Peyer's patch (tissue), 4 donors: ENCODE results near the gene TNS3. TPM values are rescaled to one million over a fixed set of nuclear protein-coding genes. Genes with fewer than 3 reads are reported as not detected.

Experiments
- DNase-seq, 3 donors: peaks; one replicate each; pipeline ENCODE4 v3.0.0-alpha.2; 2017 to 2019
- H3K27ac ChIP-seq, 4 donors: fragments of 200-600 bp; sonication (generic); one replicate each; pipeline ENCODE4 v1.5.1; 2016 to 2019
- H3K27me3 ChIP-seq, 2 donors: fragments of 200-600 bp; sonication (generic); one replicate each; pipeline ENCODE4 v1.5.1; 2019
- H3K36me3 ChIP-seq, 3 donors: fragments of 200-600 bp; sonication (generic); one replicate each; pipeline ENCODE4 v1.5.1; 2016 to 2019
- H3K4me1 ChIP-seq, 4 donors: fragments of 200-600 bp; sonication (generic); one replicate each; pipeline ENCODE4 v1.5.1; 2016 to 2019
- H3K4me3 ChIP-seq, 4 donors: fragments of 200-600 bp; sonication (generic); 1 replicate in 3 of 4; 2 replicates in 1 of 4; pipeline ENCODE4 v1.5.1; 2016 to 2019; ENCODE audit warnings: mild to moderate bottlenecking in 1 of 4
- H3K9me3 ChIP-seq, 4 donors: fragments of 200-600 bp; sonication (generic); one replicate each; pipeline ENCODE4 v1.5.1; 2016 to 2019; ENCODE audit warnings: mild to moderate bottlenecking in 1 of 4
- CTCF ChIP-seq, 6 experiments: fragments of 450-650 bp in 4 of 6; fragments of 200-600 bp in 2 of 6; sonication (generic) in 1 of 6; IDR thresholded peaks; one replicate each; pipeline ENCODE4 v1.5.1; 2017 to 2019; ENCODE audit warnings: antibody characterized with exemption in 6 of 6, mild to moderate bottlenecking in 3 of 6, moderate library complexity in 1 of 6
- POLR2A ChIP-seq, 2 donors: fragments of 450-650 bp; IDR thresholded peaks; one replicate each; pipeline ENCODE4 v1.5.1; 2017; ENCODE audit warnings: antibody characterized with exemption in 2 of 2, mild to moderate bottlenecking in 2 of 2, moderate library complexity in 2 of 2
- total RNA-seq, 4 donors: library from RNA; depleted of rRNA; stranded (reverse); fragments of >200 nt; gene quantifications; one replicate each; pipeline ENCODE4 v1.1.0, GENCODE V29; 2016

Gene TNS3
- total RNA-seq, 4 donors from 2014 or later = 79.5 to 157 (median 112) TPM

- Histone ChIP-seq H3K4me3 (peak overlapping the region in 1 of 4 donors; percentile 48), H3K27ac (peak overlapping the region in 3 of 4 donors; percentile 76 to 90 (median 83)), H3K9me3 (no peaks in the 10 kb centered on the region), H3K36me3 (no peaks in the 10 kb centered on the region), H3K4me1 (peaks cover 0 to 45% (median 2%) of the 10 kb centered on the region in 4 donors), H3K27me3 (no peaks in the 10 kb centered on the region)
- DNase-seq = no peak
- TF ChIP-seq POLR2A (IDR thresholded peaks at IDR 0.05) (no peak), CTCF (IDR thresholded peaks at IDR 0.05) (no peak)
Measured at GRCh38 chr7:47381134-47381495, 200.8 kb downstream of the TNS3 start.

GRCh38 chr7:47380325-47381133 is 201.4 kb downstream of the TNS3 start:
- Histone ChIP-seq H3K4me1 (peaks cover 0 to 43% (median 2%) of the 10 kb centered on the region in 4 donors), H3K4me3 (peak overlapping the region in 3 of 4 donors; percentile 13 to 49 (median 48)), H3K27ac (peak overlapping the region in 3 of 4 donors; percentile 76 to 90 (median 83)), H3K9me3 (no peaks in the 10 kb centered on the region), H3K27me3 (no peaks in the 10 kb centered on the region), H3K36me3 (no peaks in the 10 kb centered on the region)
- DNase-seq = peak in 2 of 3 donors; percentile 78 to 83
- TF ChIP-seq POLR2A (IDR thresholded peaks at IDR 0.05) (peak; percentile 64 to 71), CTCF (IDR thresholded peaks at IDR 0.05) (peak in 1 of 6 experiments; percentile 10)

- Histone ChIP-seq H3K4me3 (peak overlapping the region in 3 of 4 donors; percentile 13 to 49 (median 48)), H3K9me3 (no peaks in the 10 kb centered on the region), H3K27ac (peak overlapping the region in 3 of 4 donors; percentile 76 to 90 (median 83)), H3K36me3 (no peaks in the 10 kb centered on the region), H3K27me3 (no peaks in the 10 kb centered on the region), H3K4me1 (peaks cover 0 to 41% (median 2%) of the 10 kb centered on the region in 4 donors)
- TF ChIP-seq POLR2A (IDR thresholded peaks at IDR 0.05) = peak; percentile 74 to 85
- no peak for TF ChIP-seq CTCF (IDR thresholded peaks at IDR 0.05)
- peak in 2 of 3 donors; percentile 84 to 88 for DNase-seq
Measured at GRCh38 chr7:47379629-47380324, 202.1 kb downstream of the TNS3 start.

GRCh38 chr7:47378728-47379395 is 203.0 kb downstream of the TNS3 start:
- H3K27me3 ChIP-seq = no peaks in the 10 kb centered on the region
- DNase-seq = peak in 1 of 3 donors; percentile 44
- no peaks in the 10 kb centered on the region for H3K9me3 ChIP-seq
- H3K4me3 ChIP-seq = peak overlapping the region in 2 of 4 donors; percentile 48 to 49
- peaks cover 0 to 41% (median 0%) of the 10 kb centered on the region in 4 donors for H3K4me1 ChIP-seq
- no peaks in the 10 kb centered on the region for H3K36me3 ChIP-seq
- H3K27ac ChIP-seq = no peak overlapping the region
- TF ChIP-seq POLR2A (IDR thresholded peaks at IDR 0.05) (no peak), CTCF (IDR thresholded peaks at IDR 0.05) (no peak)

- H3K27ac ChIP-seq = no peak overlapping the region
- H3K4me3 ChIP-seq = no peak overlapping the region
- TF ChIP-seq POLR2A (IDR thresholded peaks at IDR 0.05) (no peak), CTCF (IDR thresholded peaks at IDR 0.05) (no peak)
- H3K36me3 ChIP-seq = no peaks in the 10 kb centered on the region
- peak in 1 of 3 donors; percentile 17 for DNase-seq
- peaks cover 0 to 48% (median 2%) of the 10 kb centered on the region in 4 donors for H3K4me1 ChIP-seq
- no peaks in the 10 kb centered on the region for H3K9me3 ChIP-seq
- H3K27me3 ChIP-seq = no peaks in the 10 kb centered on the region
Measured at GRCh38 chr7:47377741-47378140, 204.2 kb downstream of the TNS3 start.
